ENCODE results near the gene APELA. TPM values are rescaled to one million over a fixed set of nuclear protein-coding genes. Genes with fewer than 3 reads are reported as not detected.
"Not testable (repeated sequence)": the region's sequence is repeated elsewhere in the genome, so short reads cannot be mapped to it uniquely, and the experiment has no call there.

APELA gene
- total RNA-seq, 2 donors from 2014 or later: not detected

GRCh38 chr4:164902608-164903007 lies 25.6 kb downstream of the APELA start:
- Histone ChIP-seq H3K9me3 (no peaks in the 10 kb centered on the region), H3K4me1 (no peaks in the 10 kb centered on the region), H3K4me3 (no peak overlapping the region), H3K27me3 (no peaks in the 10 kb centered on the region), H3K36me3 (no peaks in the 10 kb centered on the region), H3K27ac (no peak overlapping the region)
- no peak for TF ChIP-seq CTCF (IDR thresholded peaks at IDR 0.05)
- DNase-seq (ENCODE audit: low spot score): no peak

GRCh38 chr4:164904336-164904735 lies 27.4 kb downstream of the APELA start:
- no peaks in the 10 kb centered on the region for H3K27me3 ChIP-seq
- DNase-seq (ENCODE audit: low spot score): no peak
- H3K4me3 ChIP-seq: no peak overlapping the region
- H3K27ac ChIP-seq: no peak overlapping the region
- no peaks in the 10 kb centered on the region for H3K4me1 ChIP-seq
- no peaks in the 10 kb centered on the region for H3K36me3 ChIP-seq
- no peaks in the 10 kb centered on the region for H3K9me3 ChIP-seq
- TF ChIP-seq CTCF (IDR thresholded peaks at IDR 0.05): no peak

- no peak overlapping the region for H3K4me3 ChIP-seq
- no peaks in the 10 kb centered on the region for H3K27me3 ChIP-seq
- no peaks in the 10 kb centered on the region for H3K4me1 ChIP-seq
- no peak for TF ChIP-seq CTCF (IDR thresholded peaks at IDR 0.05)
- H3K9me3 ChIP-seq: no peaks in the 10 kb centered on the region
- H3K27ac ChIP-seq: no peak overlapping the region
- H3K36me3 ChIP-seq: no peaks in the 10 kb centered on the region
- DNase-seq (ENCODE audit: low spot score): no peak
Observed at GRCh38 chr4:164904941-164905340, 28.0 kb downstream of the APELA start.

GRCh38 chr4:164906368-164906767 lies 29.4 kb downstream of the APELA start:
- Histone ChIP-seq H3K9me3 (no peaks in the 10 kb centered on the region), H3K4me3 (no peak overlapping the region), H3K36me3 (no peaks in the 10 kb centered on the region), H3K27ac (no peak overlapping the region), H3K27me3 (no peaks in the 10 kb centered on the region), H3K4me1 (no peaks in the 10 kb centered on the region)
- DNase-seq (ENCODE audit: low spot score): no peak
- TF ChIP-seq CTCF (IDR thresholded peaks at IDR 0.05): no peak

- not testable (repeated sequence) for H3K4me1 ChIP-seq; DNase-seq (ENCODE audit: low spot score); H3K9me3 ChIP-seq
Observed at GRCh38 chr4:164913506-164913905, 36.5 kb downstream of the APELA start.

GRCh38 chr4:164918956-164919355 lies 42.0 kb downstream of the APELA start:
- DNase-seq (ENCODE audit: low spot score): no peak
- no peaks in the 10 kb centered on the region for H3K27me3 ChIP-seq
- no peaks in the 10 kb centered on the region for H3K36me3 ChIP-seq
- TF ChIP-seq CTCF (IDR thresholded peaks at IDR 0.05): no peak
- H3K4me3 ChIP-seq: no peak overlapping the region
- H3K9me3 ChIP-seq: no peaks in the 10 kb centered on the region
- no peaks in the 10 kb centered on the region for H3K4me1 ChIP-seq
- no peak overlapping the region for H3K27ac ChIP-seq

More at GRCh38 chr4:164913506-164913905, 36.5 kb downstream of the APELA start:
- not testable (repeated sequence) for H3K27me3 ChIP-seq, H3K36me3 ChIP-seq, H3K27ac ChIP-seq, H3K4me3 ChIP-seq
